Stimulated activated naive CD8-positive, alpha-beta T cell treated with anti-CD3 and anti-CD28 coated beads, Interleukin-15, Interleukin-2, amounts not matched to agents 100 ng/mL and 50 ng/mL, for 24 hours (primary cell): ENCODE results near the gene TMEM131L.
"Not testable (repeated sequence)": the region's sequence is repeated elsewhere in the genome, so short reads cannot be mapped to it uniquely, and the experiment has no call there.

Experiments used
- H3K27ac Mint-ChIP-seq: one replicate; pipeline ENCODE4 v1.8.0; 2021; ENCODE audit warnings: mild to moderate bottlenecking, mixed read lengths
- H3K27me3 Mint-ChIP-seq: one replicate; pipeline ENCODE4 v1.8.0; 2021; ENCODE audit warnings: mixed read lengths
- H3K36me3 Mint-ChIP-seq: one replicate; pipeline ENCODE4 v1.8.0; 2021; ENCODE audit warnings: low read depth, mixed read lengths
- H3K4me1 Mint-ChIP-seq: one replicate; pipeline ENCODE4 v1.8.0; 2021; ENCODE audit warnings: low read depth, mixed read lengths
- H3K4me3 Mint-ChIP-seq: one replicate; pipeline ENCODE4 v1.8.0; 2021; ENCODE audit warnings: mild to moderate bottlenecking, mixed read lengths
- H3K9me3 Mint-ChIP-seq: one replicate; pipeline ENCODE4 v1.8.0; 2021; ENCODE audit warnings: mixed read lengths

TMEM131L gene

DNA sequence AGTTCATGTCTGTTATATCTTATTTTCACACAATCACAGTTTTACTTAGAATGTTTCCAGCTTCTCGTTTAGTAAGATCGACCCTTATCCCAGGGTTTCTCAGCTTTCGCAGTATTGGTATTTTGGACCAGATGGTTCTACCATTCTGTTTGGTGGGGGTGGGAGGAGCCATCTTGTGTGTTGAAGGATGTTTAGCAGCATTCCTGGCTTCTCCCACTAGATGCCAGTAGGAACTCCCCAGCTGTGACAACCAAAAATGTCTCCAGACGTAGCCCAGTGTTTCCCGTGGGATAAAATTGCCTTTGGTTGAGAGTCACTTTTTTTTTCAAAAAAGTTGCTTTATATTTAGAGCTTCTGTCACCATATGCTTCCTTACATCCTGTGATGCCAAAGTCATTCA is 127.0 kb downstream of the TMEM131L start:
- Mint-ChIP-seq H3K36me3 (peaks cover 77% of the 10 kb centered on the region), H3K4me3 (no peak overlapping the region), H3K4me1 (peaks cover 19% of the 10 kb centered on the region)

DNA sequence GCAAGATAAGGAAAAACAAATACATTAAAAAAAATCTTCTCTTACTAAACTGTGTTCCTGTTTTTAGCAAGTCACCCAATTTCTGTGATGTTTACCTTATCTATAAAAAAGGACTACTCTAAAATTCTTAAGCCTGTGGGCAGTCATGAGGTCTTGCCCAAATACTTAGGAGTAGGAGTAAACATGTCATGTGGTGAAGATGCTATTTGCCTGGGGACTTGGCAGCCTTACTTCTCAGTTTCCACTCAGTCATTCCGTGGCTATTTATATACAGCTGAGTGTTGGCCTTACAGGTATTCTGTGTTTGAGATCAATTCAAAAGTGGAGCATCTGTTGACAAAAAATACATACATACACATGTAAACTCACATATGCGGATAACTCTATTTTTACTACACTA is 128.1 kb downstream of the TMEM131L start:
- Mint-ChIP-seq H3K27me3 (no peaks in the 10 kb centered on the region), H3K27ac (no peak overlapping the region), H3K36me3 (peaks cover 77% of the 10 kb centered on the region), H3K9me3 (no peaks in the 10 kb centered on the region), H3K4me1 (peaks cover 23% of the 10 kb centered on the region), H3K4me3 (no peak overlapping the region)

More for the DNA sequence above, 127.0 kb downstream of the TMEM131L start:
- Mint-ChIP-seq H3K9me3 (no peaks in the 10 kb centered on the region), H3K27me3 (no peaks in the 10 kb centered on the region), H3K27ac (no peak overlapping the region)

DNA sequence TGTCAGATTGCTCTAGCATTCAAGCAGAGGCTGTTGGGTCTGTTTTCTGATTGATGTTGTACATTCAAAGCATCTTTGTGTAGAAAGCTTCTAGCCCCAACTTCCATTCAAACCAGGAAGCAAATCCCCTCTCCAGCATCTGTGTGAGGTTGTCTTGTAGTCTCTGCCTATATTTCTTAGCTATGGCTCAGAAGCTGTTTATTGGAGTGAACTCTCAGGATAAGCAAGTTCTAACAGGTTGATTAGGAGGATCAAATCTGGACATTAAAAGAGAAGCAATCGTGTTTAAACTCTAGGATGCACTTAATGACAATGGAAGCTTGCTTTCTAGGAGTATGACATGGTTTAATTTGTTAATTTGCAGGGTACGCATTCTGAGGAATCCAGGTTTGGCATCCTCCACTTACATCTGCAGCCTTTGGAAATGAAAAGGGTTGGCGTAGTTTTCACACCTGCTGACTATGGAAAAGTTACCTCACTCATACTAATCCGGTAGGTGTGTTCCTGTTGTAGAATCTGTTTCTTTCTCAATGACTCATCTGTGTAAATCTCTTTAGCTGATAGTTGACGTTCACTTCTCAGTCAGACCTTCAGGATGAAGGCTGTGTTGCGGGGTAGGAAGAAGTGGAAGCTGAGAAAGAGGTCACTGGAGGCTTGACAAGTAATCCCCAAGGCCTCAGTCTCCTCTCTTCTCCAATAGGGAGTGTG is 129.9 kb downstream of the TMEM131L start:
- H3K27ac Mint-ChIP-seq: peak overlapping the region; percentile 60
- no peaks in the 10 kb centered on the region for H3K27me3 Mint-ChIP-seq
- H3K9me3 Mint-ChIP-seq: no peaks in the 10 kb centered on the region
- peaks cover 19% of the 10 kb centered on the region for H3K4me1 Mint-ChIP-seq
- peaks cover 63% of the 10 kb centered on the region for H3K36me3 Mint-ChIP-seq
- H3K4me3 Mint-ChIP-seq: no peak overlapping the region

DNA sequence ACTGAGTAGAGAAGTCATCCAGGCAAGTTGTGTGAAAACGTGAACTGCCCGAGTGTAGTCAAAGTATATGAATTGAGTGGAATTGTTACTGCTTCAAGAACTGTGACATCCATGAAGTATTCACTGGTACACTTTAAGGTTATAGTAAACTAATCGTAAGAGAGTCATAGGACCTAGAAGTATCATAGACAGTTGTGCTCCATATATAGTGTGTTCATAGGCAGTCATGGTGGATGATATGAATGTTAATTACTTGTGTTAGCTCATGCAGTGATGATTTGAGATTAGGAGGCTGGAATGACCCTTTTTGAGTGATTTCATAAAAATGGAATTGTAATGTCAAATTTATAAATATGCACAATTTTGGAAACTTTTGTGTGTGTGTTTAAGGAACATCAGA is 136.6 kb downstream of the TMEM131L start:
- peaks cover 31% of the 10 kb centered on the region for H3K4me1 Mint-ChIP-seq
- no peak overlapping the region for H3K4me3 Mint-ChIP-seq
- no peaks in the 10 kb centered on the region for H3K9me3 Mint-ChIP-seq
- no peaks in the 10 kb centered on the region for H3K27me3 Mint-ChIP-seq
- H3K27ac Mint-ChIP-seq: no peak overlapping the region
- H3K36me3 Mint-ChIP-seq: peaks cover 79% of the 10 kb centered on the region

DNA sequence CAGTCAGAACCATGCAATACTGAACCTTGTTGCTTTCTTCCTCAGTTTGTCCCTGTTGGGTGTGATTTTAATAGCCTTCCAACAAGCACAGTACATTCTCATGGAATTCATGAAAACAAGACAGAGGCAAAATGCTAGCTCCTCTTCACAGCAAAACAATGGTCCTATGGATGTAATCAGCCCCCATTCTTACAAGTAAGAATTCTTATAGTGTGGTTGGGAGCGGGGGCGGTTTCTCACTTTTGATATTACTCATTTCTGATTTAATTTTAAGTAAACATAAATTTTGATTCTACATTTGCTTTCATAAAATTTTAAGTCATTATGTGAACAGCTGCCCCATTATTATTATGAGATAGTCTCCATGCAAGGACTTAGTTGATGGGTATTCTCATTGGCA is 137.1 kb downstream of the TMEM131L start:
- Mint-ChIP-seq H3K36me3 (peaks cover 79% of the 10 kb centered on the region), H3K27ac (peak overlapping the region; percentile 6), H3K4me3 (no peak overlapping the region), H3K4me1 (peaks cover 31% of the 10 kb centered on the region), H3K27me3 (no peaks in the 10 kb centered on the region), H3K9me3 (no peaks in the 10 kb centered on the region)

DNA sequence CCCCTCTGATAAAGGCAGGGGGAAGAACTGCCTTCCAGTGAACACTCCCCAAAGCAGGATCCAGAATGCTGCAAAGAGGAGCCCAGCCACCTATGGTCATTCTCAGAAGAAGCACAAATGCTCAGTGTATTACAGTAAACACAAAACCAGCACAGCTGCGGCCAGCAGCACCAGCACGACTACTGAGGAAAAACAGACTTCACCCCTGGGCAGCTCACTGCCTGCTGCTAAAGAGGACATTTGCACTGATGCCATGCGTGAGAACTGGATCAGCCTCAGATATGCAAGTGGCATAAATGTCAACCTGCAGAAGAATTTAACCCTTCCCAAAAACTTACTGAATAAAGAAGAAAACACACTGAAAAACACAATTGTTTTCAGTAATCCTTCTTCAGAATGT is 137.7 kb downstream of the TMEM131L start:
- Mint-ChIP-seq H3K27me3 (no peaks in the 10 kb centered on the region), H3K4me3 (no peak overlapping the region), H3K36me3 (peaks cover 78% of the 10 kb centered on the region), H3K9me3 (no peaks in the 10 kb centered on the region), H3K27ac (peak overlapping the region; percentile 18), H3K4me1 (peaks cover 31% of the 10 kb centered on the region)

DNA sequence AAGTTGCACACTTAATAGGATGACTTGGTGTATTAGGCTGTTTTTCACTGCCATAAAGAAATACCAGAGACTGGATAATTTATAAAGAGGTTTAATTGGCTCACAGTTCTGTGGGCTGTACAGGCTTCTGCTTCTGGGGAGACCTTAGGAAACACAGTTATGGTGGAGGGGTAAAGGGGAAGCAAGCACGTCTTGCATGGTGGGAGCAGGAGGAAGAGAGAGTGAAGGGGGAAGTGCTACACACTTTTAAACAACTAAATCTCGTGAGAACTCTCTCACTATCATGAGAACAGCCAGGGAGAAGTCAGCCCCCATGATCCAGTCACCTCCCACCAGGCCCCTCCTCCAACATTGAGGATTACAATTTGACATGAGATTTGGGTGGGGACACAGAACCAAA is 142.9 kb downstream of the TMEM131L start:
- H3K27ac Mint-ChIP-seq: peak overlapping the region; percentile 36
- H3K27me3 Mint-ChIP-seq, H3K9me3 Mint-ChIP-seq, H3K4me3 Mint-ChIP-seq: not testable (repeated sequence)
- peaks cover 14% of the 10 kb centered on the region for H3K4me1 Mint-ChIP-seq
- peaks cover 84% of the 10 kb centered on the region for H3K36me3 Mint-ChIP-seq

DNA sequence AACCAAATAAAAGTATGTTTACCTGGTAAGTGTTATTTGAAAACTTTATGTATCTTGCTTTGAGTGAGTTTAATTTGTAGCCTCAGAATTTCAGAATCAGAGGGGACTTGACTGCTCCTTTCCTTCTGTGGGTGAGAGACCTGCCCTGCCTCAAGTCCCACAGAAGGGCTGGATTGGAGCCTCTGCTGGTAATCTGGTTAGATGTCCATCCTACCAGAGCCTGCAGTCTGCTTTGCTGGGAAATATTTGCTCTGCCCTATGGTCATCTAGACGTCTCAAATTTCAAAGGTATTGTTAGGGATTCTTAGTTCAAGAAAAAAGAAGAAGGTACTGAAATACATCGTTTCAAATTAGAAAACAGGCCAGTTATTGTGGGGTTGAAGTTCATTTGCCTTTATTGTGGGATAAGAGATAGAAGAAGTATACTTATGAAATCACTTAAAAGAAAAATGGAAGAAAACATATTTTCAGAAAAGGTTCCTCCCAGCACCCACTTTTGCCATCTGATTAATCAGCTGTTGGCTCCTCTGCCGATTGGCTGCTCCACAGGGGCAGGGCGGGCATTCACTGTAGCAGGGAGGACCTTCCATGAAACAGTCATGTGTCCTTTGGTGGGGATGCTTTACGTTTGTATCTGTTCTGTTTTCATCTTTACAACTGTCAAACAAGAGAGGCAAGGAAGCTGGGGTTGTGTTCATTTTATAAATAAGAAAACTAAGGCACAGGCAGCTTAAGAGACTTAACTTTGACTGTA is 144.6 kb downstream of the TMEM131L start:
- Mint-ChIP-seq H3K27me3 (no peaks in the 10 kb centered on the region), H3K36me3 (peaks cover 84% of the 10 kb centered on the region), H3K4me1 (peaks cover 31% of the 10 kb centered on the region), H3K4me3 (no peak overlapping the region), H3K27ac (peak overlapping the region; percentile 31), H3K9me3 (no peaks in the 10 kb centered on the region)

DNA sequence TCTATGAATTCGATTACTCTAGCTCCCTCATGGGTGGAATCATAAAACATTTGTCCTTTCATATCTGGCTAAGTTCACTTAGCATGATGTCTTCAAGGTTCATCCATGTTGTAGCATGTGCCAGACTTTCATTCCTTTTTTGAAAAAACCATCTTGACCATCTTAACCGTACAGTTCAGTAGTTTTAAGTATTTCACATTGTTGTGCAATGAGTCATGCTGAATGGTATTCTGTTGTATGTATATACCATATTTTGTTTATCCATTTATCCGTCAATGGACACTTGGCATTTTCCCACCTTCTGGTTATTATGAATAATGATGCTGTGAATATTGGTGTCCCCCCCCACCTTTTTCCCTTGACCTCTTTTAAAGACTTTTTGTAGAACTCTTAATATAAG is 145.5 kb downstream of the TMEM131L start:
- Mint-ChIP-seq H3K4me1 (peaks cover 33% of the 10 kb centered on the region), H3K27ac (peak overlapping the region; percentile 0), H3K4me3 (no peak overlapping the region), H3K27me3 (no peaks in the 10 kb centered on the region), H3K36me3 (peaks cover 82% of the 10 kb centered on the region), H3K9me3 (no peaks in the 10 kb centered on the region)

DNA sequence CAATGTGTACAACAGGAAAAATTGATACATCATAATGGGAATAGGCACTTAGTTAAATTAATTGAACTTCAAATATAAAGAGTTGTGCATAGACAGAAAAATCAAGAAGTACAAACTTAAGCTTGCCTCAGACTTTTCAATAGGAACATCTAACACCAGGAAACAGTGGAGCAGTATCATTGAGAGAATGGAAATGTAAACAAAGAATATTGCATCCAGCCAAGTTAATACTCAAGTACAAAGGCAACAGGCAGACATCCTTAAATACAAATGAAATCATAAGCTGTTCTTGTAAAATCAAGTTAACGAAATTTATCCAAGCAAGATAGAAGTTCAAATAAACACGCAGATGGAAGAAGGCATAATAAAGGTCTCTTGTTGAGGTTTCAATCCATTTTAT is 146.7 kb downstream of the TMEM131L start:
- Mint-ChIP-seq H3K36me3 (peaks cover 87% of the 10 kb centered on the region), H3K9me3 (no peaks in the 10 kb centered on the region), H3K4me3 (no peak overlapping the region), H3K27me3 (no peaks in the 10 kb centered on the region), H3K27ac (no peak overlapping the region), H3K4me1 (peaks cover 41% of the 10 kb centered on the region)

DNA sequence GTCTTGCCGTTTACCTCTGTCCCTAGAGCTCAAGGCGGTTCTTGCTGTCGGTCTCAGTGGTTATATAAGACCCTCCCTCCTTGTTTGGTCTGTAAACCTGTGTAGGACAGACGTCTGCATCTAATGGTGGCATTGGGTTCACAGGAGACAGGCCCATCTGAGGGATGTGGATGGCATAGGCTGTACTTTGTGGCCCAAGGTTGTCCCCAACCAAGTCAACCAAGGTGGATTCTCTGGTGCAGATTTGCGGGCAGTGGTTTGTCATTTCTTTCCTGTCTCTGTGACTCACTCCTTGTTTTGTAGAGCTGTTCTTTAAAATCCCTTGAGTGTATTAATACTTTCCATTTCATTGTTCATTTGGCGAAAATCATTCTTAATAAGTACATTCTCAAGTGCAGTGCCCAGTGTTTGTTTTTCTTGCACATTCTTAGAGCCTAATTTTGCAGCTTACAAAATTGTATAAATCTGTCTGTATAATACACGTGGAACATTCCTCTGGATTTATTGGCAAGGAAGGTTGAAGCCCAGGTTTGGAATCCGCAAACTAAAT is 149.9 kb downstream of the TMEM131L start:
- H3K36me3 Mint-ChIP-seq: peaks cover 85% of the 10 kb centered on the region
- H3K9me3 Mint-ChIP-seq: no peaks in the 10 kb centered on the region
- peak overlapping the region; percentile 49 for H3K27ac Mint-ChIP-seq
- peak overlapping the region; percentile 28 for H3K4me3 Mint-ChIP-seq
- no peaks in the 10 kb centered on the region for H3K27me3 Mint-ChIP-seq
- H3K4me1 Mint-ChIP-seq: peaks cover 41% of the 10 kb centered on the region

DNA sequence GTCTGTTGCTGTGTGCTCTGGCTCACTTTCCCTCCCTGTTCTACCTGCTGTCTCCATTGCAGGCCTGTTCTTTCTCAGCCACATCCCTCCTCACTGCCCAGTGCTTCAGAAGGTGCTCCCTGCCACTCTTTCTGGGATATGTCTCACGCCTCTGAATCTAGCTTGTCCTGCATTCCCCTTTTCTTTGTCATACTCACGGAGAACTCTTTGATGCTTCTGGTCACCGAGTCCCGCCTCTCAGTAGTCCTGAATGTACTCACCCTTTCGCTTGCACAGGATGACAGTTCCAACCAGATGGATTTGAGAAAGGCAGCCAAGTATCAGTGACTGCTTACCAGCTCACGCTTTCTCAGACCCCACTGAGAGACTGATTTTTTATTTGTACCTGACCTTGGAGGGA is 152.7 kb downstream of the TMEM131L start:
- Mint-ChIP-seq H3K9me3 (no peaks in the 10 kb centered on the region), H3K36me3 (peaks cover 85% of the 10 kb centered on the region), H3K4me1 (peaks cover 40% of the 10 kb centered on the region), H3K27ac (peak overlapping the region; percentile 75), H3K4me3 (no peak overlapping the region), H3K27me3 (no peaks in the 10 kb centered on the region)

DNA sequence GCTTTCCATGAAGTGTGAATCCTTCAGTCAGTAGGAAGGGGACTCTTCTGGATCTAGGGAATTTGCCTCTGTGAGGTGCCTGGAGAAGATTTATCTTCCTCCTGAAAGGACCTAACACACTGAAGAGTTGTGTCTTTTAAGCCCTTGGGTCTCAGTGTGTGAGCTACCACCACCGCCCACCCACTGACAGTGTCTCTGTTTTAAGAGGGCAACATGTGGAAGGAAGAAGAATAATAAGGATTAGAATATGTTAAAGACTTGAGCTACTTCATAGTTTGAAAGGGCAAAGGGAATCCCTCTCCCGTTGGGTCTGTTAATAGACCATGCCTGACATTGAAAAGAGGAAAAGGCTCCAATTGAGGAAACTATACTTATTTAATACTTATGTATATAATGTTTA is 153.7 kb downstream of the TMEM131L start:
- Mint-ChIP-seq H3K4me3 (no peak overlapping the region), H3K9me3 (no peaks in the 10 kb centered on the region), H3K36me3 (peaks cover 80% of the 10 kb centered on the region), H3K27ac (peak overlapping the region; percentile 59), H3K27me3 (no peaks in the 10 kb centered on the region), H3K4me1 (peaks cover 30% of the 10 kb centered on the region)

DNA sequence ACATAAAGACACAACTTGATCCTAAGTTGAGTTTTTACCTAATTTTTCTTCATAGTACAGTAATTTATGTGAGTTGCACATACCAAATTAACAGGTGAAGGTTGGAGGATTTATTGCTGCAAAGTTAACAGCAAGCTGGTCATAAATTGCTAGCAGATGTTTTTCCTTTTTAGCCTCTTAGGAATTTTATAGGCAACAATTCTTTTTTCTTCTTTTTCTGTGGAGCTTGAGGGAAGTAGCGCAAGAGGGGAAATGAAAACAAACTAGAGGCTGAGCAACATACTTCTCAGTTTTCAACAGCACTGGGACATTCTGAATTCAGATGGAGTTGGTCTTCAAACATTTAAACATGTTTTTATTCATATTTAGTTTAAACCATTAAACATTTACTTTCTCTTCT is 154.2 kb downstream of the TMEM131L start:
- no peak overlapping the region for H3K4me3 Mint-ChIP-seq

DNA sequence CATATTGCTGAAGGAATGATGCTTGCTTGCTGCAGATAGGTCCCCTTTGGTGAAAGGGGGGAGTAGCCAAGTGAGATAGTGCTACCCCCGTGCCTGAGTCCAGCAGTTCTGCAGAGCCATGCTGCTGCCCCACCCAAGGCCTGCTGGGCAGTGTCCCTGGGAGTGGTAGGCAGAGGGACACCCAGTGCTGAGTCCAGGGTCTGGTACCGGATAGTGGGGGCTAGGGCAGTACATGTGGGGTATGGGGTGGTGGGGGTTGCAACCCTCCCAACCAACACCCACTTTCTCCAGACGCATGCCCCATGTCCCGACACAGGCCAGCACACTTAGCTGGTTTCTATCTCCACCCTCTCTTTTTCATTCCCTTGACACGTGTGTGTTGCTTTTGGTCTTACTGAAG is 155.9 kb downstream of the TMEM131L start:
- Mint-ChIP-seq H3K4me3 (no peak overlapping the region), H3K4me1 (peaks cover 8% of the 10 kb centered on the region), H3K27ac (peak overlapping the region; percentile 54), H3K36me3 (peaks cover 76% of the 10 kb centered on the region), H3K9me3 (no peaks in the 10 kb centered on the region), H3K27me3 (no peaks in the 10 kb centered on the region)

More for the DNA sequence above, 154.2 kb downstream of the TMEM131L start:
- H3K9me3 Mint-ChIP-seq: no peaks in the 10 kb centered on the region
- H3K27ac Mint-ChIP-seq: peak overlapping the region; percentile 2
- peaks cover 25% of the 10 kb centered on the region for H3K4me1 Mint-ChIP-seq
- no peaks in the 10 kb centered on the region for H3K27me3 Mint-ChIP-seq
- H3K36me3 Mint-ChIP-seq: peaks cover 80% of the 10 kb centered on the region
